DND-41 (cell line): ENCODE data around the gene PDXDC1.
"Not testable (repeated sequence)": the region's sequence is repeated elsewhere in the genome, so short reads cannot be mapped to it uniquely, and the experiment has no call there.

Source experiments
- EZH2 ChIP-seq: IDR thresholded peaks from 3 replicates; pipeline ENCODE4 v1.6.1; 2012; ENCODE audit warnings: borderline replicate concordance, low read depth, mild to moderate bottlenecking, moderate library complexity, low read length, inconsistent platforms; ENCODE audit not compliant: severe bottlenecking
- TF ChIP-seq, protein P1 (sequence below): IDR thresholded peaks from 2 replicates; pipeline ENCODE4 v1.5.1; 2012; ENCODE audit warnings: borderline replicate concordance, low read length, moderate library complexity, mild to moderate bottlenecking; ENCODE audit not compliant: poor library complexity, severe bottlenecking; ENCODE audit errors: extremely low read depth

DNA sequence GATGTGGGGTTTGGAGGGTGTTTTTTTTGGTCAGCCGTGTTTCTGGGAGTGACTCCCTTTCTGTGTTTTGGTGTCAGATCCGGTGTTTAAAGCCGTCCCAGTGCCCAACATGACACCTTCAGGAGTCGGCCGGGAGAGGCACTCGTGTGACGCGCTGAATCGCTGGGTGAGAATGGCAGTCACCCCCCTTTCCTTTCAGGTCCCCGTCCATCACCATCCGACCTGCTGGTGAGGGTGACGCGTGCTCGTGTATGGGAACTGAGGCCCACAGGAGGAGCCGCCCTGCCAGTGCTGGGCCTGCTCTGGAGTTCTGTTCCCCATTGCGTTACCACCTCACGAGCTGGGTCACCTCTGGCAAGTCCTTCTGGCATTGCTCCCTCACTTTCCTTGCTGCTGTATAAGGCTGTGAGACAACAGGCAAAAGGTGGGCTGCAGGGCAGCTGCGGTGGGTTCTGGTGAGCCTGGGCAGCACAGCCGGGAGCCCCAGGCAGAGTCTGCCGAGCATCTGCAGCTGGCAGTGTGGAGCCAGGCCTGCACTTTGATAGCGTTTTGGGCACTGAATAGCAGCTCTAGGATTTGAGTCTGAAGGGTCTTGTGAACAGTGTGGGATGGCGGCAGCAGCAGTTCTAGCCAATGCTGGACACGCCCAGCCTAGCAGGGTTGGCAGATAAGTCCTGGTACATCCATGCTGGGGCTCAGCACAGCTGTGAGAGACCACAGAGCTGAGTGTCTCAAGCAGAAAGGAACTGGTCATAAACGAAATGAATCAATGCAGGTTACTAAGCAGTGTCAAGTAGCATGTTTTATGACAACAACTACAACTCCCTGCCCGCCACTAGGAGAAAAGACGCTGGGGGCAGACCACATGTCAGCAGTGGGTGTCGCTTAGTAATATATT lies 54.2 kb downstream of the PDXDC1 start:
- TF ChIP-seq, protein P1, sequence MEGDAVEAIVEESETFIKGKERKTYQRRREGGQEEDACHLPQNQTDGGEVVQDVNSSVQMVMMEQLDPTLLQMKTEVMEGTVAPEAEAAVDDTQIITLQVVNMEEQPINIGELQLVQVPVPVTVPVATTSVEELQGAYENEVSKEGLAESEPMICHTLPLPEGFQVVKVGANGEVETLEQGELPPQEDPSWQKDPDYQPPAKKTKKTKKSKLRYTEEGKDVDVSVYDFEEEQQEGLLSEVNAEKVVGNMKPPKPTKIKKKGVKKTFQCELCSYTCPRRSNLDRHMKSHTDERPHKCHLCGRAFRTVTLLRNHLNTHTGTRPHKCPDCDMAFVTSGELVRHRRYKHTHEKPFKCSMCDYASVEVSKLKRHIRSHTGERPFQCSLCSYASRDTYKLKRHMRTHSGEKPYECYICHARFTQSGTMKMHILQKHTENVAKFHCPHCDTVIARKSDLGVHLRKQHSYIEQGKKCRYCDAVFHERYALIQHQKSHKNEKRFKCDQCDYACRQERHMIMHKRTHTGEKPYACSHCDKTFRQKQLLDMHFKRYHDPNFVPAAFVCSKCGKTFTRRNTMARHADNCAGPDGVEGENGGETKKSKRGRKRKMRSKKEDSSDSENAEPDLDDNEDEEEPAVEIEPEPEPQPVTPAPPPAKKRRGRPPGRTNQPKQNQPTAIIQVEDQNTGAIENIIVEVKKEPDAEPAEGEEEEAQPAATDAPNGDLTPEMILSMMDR, result not testable (repeated sequence)
- TF ChIP-seq EZH2, result not testable (repeated sequence)
